Stomach (tissue), 4 donors: ENCODE data around the gene ARHGEF12.

Experiments
- CTCF ChIP-seq, 7 experiments: fragments of 450-650 bp in 4 of 7; fragments of 200-600 bp in 3 of 7; sonication (generic) in 3 of 7; IDR thresholded peaks; one replicate each; pipeline ENCODE4 v1.5.1; 2016 to 2019; ENCODE audit warnings: antibody characterized with exemption in 7 of 7, control low read depth in 2 of 7, mild to moderate bottlenecking in 1 of 7
- POLR2AphosphoS5 ChIP-seq, 3 donors: sonication (generic); formaldehyde crosslinking; IDR thresholded peaks; one replicate each; pipeline ENCODE4 v1.6.1; 2016; ENCODE audit warnings: antibody characterized with exemption in 3 of 3

GRCh38 chr11:120529911-120530310 lies 193.7 kb downstream of the ARHGEF12 start:
- TF ChIP-seq CTCF (IDR thresholded peaks at IDR 0.05) (no peak), POLR2AphosphoS5 (IDR thresholded peaks at IDR 0.05) (no peak)
